NCI-H146 treated with DMSO at 0.1 percent for 48 hours (cell line): ENCODE measurements around the gene HPD.

Experiments
- DNase-seq: peaks from one replicate; lab custom pipeline; 2025; ENCODE audit not compliant: unreplicated experiment; lab: John Stamatoyannopoulos, UW

HPD gene

DNA sequence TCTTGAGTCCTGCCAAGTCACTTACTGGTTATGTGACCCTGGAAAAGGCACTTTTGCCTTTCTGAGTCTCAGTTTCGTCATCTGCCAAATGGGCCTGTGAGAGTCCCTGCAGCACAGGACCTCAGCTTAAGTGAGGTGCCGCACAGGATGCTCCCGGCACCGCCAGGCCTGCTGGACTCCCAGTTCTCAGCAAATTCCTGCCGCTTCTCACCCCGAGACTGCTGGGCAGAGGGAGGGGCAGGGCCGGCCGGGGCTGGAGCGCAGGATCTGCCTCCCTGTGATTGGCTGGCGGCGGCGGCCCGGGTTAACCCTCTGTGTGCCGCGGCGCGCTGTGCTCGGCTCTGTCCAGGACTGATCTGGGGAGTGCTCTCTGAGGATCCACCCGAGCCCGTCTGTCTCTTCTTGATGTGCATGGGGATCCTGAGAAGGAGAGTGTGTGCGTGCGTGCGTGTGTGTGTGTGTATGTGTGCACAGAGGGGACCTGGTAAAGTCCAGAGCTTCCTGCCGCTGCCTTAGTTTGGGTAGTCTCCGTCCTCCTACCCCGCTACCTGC, 46.3 kb downstream of the HPD start:
- DNase-seq = no peak

DNA sequence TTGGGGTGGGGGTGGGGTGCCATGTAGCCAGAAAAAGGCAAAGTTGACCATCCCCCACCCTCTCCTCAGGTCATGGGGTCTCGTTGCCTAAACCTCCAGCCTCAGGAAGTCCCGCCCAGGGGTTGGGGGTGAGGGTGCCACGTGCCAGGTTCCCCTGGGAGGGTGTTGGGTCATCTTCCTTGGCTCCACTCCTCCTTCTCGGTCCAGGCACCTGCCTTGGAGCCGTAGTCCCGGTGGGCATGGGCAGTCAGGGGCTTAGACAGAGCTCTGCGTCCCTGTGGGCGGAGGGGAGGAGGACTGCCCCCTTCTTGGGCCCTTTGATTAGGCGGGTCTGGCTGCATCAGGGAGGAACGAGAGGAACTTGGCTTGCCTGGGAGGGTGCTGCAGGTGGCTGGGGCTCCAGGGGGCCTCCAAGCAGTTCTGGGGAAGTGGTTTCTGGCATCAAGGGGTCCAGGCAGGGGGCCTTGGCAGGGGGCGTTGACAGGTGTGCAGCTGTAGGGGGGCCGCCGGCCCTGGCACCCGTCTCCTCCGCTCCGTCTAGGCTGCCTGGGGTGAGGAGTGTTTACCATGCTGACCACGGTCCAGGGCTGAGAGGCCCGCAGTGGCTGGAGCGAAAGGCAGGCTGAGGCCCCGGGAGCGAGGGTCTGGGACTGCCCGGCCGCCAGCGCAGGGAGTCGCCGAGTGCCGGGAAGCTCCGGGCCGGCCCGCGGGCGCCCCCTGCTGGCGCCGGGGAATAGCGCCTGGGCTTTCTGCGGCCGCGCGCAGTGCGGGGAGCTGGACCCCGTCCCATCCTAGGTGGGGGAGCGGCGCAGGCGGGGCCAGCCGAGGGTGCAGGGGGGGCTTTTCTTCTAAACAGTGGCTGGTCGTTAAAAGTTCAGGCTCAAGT, 47.0 kb downstream of the HPD start:
- DNase-seq = peak; percentile 63

DNA sequence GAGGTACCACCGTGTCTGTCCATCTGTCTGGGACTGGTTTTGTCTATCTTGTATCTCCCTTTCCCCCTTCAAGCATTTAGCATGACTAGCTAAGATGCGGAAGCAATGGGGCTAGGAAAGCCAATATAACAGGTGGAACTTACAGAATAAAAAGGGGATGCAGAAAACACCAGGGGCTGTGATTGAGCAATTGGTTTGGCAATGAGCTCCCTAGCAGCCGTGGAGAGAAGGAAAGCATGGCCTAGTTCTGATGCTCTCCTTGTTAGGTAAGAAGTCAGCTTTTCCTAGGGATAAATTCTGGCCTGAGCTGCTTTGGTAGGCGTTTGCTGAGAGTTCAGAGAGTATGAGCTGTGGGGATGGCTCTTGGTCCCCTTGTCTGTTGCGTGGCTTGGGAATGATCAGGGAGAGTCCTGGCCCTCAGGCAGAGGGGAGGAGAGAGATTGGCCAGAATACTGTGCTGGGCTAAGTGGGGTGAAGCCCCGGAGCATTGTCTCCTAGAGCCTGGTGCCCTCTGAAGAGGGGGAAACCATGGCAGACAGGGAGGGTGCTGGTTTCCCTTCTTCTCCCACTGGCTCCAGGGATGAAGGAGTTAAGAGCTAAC, 47.7 kb downstream of the HPD start:
- DNase-seq = no peak

DNA sequence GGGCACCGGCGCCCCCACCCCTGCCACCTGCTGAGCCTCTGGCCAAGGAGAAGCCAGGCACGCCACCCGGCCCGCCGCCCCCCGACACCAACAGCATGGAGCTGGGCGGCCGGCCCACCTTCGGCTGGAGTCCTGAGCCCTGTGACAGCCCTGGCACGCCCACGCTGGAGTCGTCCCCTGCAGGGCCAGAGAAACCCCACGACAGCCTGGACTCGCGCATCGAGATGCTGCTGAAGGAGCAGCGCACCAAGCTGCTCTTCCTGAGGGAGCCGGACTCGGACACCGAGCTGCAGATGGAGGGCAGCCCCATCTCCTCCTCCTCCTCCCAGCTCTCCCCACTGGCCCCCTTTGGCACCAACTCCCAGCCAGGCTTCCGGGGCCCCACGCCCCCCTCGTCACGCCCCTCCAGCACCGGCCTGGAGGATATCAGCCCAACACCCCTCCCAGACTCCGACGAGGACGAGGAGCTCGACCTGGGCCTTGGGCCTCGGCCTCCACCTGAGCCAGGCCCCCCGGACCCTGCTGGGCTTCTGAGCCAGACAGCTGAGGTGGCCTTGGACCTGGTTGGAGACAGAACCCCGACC, 48.3 kb downstream of the HPD start:
- DNase-seq = no peak

DNA sequence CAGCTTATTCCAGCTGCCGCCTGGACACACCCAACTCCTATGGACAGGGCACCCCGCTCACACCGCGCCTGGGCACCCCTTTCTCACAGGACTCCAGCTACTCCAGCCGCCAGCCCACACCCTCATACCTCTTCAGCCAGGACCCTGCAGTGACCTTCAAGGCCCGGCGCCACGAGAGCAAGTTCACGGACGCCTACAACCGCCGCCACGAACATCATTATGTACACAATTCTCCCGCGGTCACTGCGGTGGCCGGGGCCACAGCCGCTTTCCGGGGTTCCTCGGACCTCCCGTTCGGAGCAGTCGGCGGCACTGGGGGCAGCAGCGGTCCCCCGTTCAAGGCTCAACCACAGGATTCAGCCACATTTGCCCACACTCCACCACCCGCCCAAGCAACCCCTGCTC, 48.9 kb downstream of the HPD start:
- no peak for DNase-seq

DNA sequence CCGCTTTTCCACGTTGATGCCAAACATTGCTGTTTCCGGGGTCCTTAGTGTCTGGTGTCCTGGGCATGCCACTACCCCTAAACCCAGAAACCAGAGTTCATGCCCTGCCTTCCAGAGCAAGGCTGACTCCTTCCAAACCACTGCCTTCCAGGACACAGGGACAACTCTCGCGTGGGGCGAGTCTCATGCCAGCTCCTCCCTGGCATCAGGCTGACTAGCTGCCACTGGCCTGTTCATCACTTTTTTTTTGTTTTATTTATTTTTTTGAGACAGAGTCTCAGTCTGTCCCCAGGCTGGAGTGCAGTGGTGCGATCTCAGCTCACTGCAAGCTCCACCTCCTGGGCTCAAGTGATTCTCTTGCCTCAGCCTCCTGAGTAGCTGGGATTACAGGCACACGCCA, 50.0 kb downstream of the HPD start:
- DNase-seq = no peak

DNA sequence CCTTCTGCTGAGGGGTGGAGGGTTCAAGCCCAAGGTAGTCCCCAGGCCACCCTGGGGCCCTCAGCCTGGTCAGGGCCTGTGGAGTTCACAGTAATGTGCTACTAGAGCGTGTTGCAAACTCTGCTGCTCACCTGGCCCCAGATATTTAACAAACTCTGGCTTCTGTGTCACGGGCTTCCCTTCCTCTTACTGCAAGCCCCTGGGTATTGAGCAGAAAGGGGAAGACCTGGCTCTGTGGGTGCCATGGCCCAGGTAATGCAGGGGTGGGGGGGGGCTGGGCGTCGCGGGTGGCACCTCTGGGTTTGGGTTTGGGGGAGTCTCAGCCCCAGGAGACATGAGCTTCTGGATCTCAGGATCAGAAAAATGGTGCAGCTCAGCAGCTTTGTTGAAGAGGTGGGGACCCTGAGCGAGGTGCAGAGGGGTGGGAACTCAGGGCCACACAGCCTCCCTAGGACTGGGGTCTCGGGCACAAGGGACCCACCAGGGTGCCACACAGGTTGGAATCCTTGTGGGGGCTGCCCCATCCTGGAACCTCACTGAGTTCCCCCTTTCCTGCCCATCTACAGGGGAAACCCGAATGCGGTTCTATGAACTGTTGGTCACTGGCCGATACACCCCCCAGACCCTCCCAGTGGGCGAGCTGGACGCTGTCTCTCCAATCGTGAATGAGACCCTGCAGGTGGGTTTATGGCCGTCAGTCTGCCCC, 50.9 kb downstream of the HPD start:
- no peak for DNase-seq

DNA sequence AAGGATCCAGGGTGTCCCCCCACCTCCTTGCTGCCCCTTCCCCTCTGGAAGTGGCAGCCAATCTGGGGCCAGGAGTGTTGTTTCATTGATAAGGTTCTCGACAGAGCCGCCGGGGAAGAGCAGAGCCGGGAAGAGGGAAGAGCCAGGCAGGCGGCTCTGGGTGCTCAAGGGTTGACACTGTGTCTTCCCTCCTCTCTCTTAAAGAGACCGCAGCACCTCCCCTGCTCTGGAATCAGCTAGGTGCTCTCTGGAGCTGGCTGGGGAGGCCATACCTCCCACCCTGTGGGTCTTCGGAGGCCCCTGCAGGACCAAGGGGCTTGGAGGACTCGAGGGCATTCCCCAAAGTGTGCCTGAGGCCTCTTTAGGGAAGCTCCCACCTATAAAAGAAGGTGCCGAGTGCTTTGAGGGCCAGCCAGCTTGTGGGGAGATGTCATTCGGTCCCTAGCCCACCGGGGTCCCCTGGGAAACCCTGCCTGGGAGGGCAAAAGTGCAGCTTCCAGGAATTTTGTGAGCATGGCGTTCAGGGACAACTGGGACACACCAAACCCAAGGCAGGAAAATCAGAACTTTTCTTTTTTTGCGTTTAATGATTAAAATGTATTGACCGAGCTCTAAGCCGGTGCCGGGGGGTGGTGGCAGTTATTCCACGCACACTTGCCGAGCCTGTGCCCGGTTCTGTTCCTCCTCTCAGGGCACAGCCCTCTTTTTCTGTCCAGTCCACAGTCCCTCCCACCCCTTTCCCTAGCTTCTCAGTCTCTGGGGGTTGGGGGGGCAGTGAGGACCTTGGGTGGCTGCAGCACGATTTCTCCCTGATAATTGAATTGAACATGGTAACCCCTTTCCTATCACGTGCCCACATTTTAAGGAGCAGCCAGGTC, 51.9 kb downstream of the HPD start:
- DNase-seq = no peak

DNA sequence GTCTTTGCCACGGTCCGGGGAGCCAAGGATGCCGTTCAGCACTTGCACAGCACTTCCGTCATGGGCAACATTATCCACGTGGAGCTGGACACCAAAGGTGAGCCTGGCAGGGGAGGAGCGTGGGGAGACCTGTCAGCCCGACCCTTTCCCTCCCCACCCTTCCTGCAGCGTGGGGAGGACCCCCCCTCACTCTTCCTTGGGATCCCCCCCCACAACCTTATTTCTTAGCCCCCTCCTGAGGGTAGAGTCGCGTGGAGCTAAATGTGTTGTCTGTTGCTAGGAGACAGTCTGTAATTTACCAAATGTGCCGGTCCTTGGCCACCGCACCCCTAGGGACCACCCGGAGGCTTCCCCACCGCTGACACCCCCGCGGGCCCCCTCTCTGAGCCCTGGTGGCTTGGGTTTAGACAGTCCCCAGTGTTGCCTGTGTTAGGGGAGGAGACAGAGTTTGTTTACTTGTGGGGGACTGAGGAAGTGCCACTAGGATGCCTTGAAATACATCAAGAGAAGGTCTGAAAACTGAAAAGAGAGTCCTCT, 52.6 kb downstream of the HPD start:
- DNase-seq = no peak

DNA sequence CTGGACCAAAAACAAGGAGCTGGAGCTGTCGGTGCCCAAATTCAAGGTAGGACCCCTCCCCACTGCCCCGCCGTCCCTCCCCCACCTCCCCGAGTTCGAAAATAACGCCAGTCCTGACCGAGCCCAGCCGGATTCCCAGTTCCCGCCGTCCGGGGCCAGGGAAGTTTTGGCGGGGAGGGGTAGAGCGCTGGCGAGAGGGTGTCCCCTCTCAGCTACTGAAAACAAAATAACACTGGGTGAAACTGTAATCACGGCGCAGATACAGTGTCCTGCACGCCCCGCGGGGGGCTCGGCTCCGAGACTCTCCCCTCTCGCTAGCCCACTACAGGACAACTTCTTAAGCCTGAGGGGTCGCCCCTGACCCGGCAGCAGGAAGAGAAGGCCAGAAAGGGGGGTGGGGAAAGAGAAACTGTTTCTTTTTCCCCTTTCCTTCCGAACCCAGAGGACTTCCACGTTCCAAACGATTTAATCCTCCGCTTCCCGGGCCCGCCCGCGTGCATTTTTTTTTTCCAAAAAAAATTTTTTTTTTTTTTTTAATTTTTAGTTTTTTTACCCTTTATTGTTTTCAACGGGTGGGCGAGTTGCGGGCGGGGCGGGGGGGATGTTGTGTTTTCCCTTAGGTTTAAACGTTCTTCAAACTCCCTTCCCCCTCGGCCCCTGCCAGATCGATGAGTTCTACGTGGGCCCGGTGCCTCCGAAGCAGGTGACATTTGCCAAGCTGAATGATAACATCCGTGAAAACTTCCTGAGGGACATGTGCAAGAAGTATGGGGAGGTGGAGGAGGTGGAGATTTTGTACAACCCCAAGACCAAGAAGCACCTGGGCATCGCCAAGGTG, 53.3 kb downstream of the HPD start:
- DNase-seq = no peak

DNA sequence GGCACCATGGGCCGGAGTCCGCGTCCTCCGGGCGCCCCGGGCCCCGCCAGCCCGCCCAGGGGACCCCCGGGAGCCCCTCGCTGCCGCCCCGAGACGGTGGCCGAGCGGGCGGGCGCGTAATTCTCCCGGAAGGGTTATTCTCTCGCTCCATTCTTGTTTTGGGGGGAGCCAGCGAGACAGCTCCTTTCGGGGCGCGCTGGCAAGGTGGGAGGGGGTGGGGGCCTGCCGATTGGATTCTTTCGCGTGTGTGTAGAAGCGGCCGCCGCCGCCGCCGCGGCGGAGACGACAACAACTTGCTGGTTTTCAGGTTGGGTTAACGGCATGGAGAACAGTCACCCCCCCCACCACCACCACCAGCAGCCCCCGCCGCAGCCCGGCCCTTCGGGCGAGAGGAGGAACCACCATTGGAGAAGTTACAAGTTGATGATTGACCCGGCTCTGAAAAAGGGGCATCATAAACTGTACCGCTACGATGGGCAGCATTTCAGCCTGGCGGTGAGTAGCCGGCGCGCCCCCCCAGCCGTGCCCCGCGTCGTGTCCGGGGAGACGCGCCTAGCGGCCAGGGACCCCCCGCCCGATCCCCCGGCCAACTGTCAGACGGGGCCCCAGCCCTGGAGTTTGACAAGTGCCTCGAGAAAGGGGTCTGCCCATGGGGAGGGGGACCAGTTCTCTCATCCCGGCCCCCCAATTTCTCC, 54.1 kb downstream of the HPD start:
- DNase-seq = peak; percentile 13

DNA sequence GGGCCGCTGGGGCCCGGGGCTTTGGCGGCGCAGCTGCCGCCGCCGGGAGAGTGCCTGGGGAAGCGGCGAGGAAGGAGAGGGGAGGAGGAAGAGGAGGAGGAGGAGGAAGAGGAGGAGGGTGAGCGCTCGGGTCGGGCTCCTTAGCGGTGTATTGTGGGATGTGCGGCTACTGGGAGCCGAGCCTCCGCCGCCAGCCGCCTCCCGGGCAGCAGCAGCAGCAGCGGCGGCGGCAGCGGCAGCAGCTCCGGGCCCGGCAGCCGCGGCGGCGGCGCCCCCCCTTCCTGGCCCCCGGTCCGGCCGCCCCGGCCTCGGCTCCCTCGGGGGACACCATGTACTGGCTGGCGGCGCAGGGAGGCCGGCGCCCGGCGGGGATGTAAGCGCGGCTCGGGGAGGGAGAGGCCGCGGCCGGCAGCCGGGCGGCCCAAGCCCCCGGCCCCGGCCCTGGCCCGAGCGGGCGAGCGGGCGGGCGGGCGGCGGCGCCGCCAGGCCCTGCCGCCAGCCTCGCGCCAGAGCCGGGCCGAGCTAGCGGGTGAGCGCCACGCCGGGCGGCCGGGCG, 54.7 kb downstream of the HPD start, which contains the start of gene SETD1B:
Gene SETD1B (plus strand): TSS at position 149 of the 556 bp plus-strand sequence. CDS start 729 bp downstream, outside the sequence.
- peak; percentile 31 for DNase-seq

DNA sequence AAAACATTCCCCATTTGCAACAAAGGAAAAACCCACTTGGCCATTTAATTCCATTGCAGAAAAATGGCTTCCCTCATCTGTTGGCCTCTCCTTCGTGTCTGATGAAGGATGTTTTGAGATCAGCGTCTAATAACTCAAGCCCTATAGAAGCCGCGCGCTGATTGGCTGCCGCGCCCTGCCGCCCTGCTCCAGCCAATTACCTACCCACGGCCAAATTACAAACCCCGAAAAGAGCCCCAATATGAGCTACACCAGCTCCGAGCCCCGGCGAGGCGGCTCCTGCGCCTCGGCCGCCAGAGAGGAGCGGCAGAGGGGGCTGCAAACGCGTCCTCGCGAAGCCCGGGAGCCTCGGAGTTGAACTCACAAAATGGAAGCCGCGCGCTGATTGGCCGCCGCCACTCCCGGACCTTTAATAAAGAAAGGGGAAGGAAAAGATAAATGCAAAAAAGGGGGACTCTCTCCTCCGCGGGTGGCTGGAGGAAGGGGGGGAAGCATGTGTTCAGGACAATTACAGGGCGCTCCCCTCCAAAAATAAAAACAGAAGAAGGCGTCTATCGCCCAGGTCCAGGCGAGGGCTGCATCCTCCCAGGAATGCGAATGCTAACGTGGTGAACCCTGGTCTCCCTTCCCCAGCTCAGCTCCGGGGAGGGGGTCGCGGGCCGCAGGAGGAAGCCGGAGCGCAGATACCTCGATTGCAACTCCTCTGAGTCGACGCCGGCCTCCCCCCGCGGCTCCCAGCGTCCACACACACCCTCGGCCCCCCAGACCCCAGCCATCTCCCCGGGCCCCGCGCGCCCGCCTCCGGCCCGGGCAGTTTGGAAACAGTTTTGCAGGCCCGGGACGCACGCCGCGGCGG, 55.6 kb downstream of the HPD start:
- peak; percentile 93 for DNase-seq

DNA sequence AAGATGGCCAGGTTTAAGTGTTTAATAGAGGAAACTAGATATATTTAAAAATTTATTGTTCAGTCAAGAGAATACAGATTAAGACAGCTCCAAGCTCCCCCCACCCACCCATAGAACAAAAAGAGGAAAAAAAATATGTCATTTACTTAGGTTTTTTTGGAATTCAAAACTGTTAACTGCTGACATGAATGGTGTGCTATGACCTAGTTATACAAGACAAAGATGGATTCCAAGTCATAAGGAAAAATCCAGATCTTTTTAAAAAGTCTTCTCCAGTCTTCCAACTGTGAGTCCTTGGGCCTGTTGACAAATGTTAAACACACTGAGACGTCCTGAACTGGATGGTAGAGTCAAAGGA, 56.2 kb downstream of the HPD start:
- DNase-seq = no peak

DNA sequence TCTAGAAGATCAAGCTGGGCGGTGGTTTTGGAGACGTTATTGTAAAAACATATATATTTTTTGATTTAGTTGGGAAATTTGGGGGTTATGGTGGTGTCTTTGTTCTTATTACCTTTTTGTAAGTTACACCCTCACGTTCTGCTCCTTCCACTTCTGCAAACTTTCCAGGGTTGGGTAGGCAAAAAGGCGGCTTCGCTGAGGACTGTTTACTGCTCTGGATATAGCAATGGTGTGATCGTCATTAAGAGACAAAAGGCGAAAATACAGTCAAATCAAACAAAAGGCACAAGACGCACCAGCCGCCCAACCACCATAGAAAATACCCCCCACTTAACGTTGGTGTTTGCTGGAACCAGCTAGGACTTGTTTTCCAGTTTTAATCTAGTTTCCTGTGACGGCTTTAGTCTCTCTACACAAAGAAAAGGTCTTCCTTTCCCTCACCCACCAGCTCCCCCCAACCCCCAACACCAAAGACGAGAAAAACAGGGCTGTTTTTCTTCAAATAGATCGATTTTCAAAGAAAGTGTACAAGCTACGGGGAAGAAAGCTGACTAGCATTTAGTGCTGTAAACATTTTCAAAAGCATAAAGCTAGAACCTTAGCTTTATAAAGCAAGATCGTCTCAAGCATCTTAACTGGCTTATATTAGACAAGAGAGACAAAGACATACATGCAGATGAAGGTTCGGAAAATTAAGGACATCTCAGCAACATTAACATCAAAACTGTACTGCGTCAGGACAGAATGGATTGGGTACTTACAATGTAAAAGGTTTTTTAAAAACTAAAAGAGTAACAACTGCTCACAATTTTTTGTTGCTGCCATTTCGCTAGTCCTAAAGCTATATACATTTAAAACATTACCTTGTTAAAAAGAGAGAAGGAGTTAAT, 56.8 kb downstream of the HPD start:
- peak; percentile 92 for DNase-seq
